GM19372 (cell line): ENCODE results near the gene NVL.

Experiments used
- ATAC-seq: cut with Tn5 transposase; IDR thresholded peaks from one replicate; pipeline ENCODE4 v1.9.1; 2021; ENCODE audit warnings: mild to moderate bottlenecking, low read depth, moderate library complexity; ENCODE audit not compliant: unreplicated experiment

Gene NVL

GRCh38 chr1:224201853-224202252 is 128.1 kb downstream of the NVL start:
- ATAC-seq: no peak

GRCh38 chr1:224201383-224201782 is 128.6 kb downstream of the NVL start:
- ATAC-seq: no peak

- no peak for ATAC-seq
These were observed 130.3 kb downstream of the NVL start for GRCh38 chr1:224199679-224200078.

GRCh38 chr1:224198572-224198971 is 131.4 kb downstream of the NVL start:
- no peak for ATAC-seq

- ATAC-seq: no peak
These were observed 133.0 kb downstream of the NVL start for GRCh38 chr1:224196813-224197600.

GRCh38 chr1:224193319-224193966 is 136.5 kb downstream of the NVL start:
- ATAC-seq: no peak

GRCh38 chr1:224192082-224192788 is 137.7 kb downstream of the NVL start:
- no peak for ATAC-seq

GRCh38 chr1:224189561-224189960 is 140.4 kb downstream of the NVL start:
- no peak for ATAC-seq

GRCh38 chr1:224188286-224188685 is 141.7 kb downstream of the NVL start:
- ATAC-seq: no peak

- no peak for ATAC-seq
These were observed 144.8 kb downstream of the NVL start for GRCh38 chr1:224185208-224185607.

- peak; percentile 45 for ATAC-seq
These were observed 146.2 kb downstream of the NVL start for GRCh38 chr1:224183591-224184312.

GRCh38 chr1:224182866-224183590 is 146.9 kb downstream of the NVL start, which contains the start of gene DEGS1:
Gene DEGS1 (plus strand): TSS chr1:224183240. CDS start chr1:224183337, 97 bp downstream.
- ATAC-seq: peak; percentile 52

GRCh38 chr1:224182057-224182865 is 147.7 kb downstream of the NVL start:
- ATAC-seq: peak; percentile 39

- no peak for ATAC-seq
These were observed 148.5 kb downstream of the NVL start for GRCh38 chr1:224181453-224181810.

GRCh38 chr1:224180783-224181452 is 149.1 kb downstream of the NVL start:
- ATAC-seq: no peak

- no peak for ATAC-seq
These were observed 151.1 kb downstream of the NVL start for GRCh38 chr1:224178894-224179293.

GRCh38 chr1:224177356-224177999 is 152.5 kb downstream of the NVL start:
- no peak for ATAC-seq
